GM10266 (cell line): ENCODE results near the gene PCP4.

Source experiments
- DNase-seq: peaks from one replicate; pipeline ENCODE4 v3.0.0; 2012; ENCODE audit errors: extremely low spot score
- TF ChIP-seq, protein P1 (sequence below): IDR thresholded peaks from 2 replicates; pipeline ENCODE4 v1.5.1; 2012; ENCODE audit warnings: mild to moderate bottlenecking, low read depth; ENCODE audit not compliant: control insufficient read depth, insufficient read depth; ENCODE audit errors: missing control alignments

The PCP4 gene

GRCh38 chr21:39842741-39843459 is 24.3 kb upstream of the PCP4 start:
- TF ChIP-seq, protein P1, sequence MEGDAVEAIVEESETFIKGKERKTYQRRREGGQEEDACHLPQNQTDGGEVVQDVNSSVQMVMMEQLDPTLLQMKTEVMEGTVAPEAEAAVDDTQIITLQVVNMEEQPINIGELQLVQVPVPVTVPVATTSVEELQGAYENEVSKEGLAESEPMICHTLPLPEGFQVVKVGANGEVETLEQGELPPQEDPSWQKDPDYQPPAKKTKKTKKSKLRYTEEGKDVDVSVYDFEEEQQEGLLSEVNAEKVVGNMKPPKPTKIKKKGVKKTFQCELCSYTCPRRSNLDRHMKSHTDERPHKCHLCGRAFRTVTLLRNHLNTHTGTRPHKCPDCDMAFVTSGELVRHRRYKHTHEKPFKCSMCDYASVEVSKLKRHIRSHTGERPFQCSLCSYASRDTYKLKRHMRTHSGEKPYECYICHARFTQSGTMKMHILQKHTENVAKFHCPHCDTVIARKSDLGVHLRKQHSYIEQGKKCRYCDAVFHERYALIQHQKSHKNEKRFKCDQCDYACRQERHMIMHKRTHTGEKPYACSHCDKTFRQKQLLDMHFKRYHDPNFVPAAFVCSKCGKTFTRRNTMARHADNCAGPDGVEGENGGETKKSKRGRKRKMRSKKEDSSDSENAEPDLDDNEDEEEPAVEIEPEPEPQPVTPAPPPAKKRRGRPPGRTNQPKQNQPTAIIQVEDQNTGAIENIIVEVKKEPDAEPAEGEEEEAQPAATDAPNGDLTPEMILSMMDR: no peak
- no peak for DNase-seq

- no peak for DNase-seq
- TF ChIP-seq, protein P1: no peak
Observed at GRCh38 chr21:39843483-39843882, 23.8 kb upstream of the PCP4 start.

DNA sequence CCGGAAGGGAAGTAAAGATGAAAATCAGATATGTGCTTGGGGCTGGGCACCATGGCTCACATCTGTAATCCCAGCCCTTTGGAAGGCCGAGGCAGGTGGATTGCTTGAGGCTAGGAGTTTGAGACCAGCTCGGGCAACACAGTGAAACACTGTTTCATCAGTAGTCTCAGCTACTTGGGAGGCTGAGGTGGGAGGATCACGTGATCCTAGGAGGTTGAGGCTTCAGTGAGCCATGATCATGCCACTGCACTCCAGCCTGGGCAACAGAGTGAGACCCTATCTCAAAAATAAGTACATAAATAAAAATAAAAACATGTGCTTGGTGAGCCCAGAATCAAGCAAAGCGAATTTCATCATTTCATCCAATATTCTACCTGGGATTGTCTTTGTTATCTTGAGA is 23.3 kb upstream of the PCP4 start:
- TF ChIP-seq, protein P1: no peak
- DNase-seq: no peak

- no peak for DNase-seq
- TF ChIP-seq, protein P1: no peak
Observed at GRCh38 chr21:39845571-39846130, 21.6 kb upstream of the PCP4 start.

DNA sequence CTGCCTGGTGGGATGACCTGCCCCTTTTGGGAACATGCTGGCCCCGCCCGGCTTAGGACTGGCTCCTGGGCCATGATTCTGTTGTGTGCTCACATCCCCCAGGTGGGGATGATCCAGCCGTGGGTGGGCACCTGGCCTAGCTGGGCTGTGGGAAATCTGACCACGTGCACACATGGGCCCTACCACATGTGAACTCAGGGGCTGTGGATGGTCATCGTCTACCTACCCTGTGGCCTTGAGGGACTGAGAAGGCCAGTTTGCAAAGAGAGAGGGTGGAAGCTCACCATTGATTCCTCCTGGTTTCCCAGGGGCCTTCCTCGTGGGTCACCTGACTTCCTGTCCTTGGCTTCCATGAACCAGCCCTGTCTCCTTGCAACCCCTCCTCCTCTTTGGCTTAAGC is 19.4 kb upstream of the PCP4 start:
- TF ChIP-seq, protein P1: no peak
- DNase-seq: no peak

- TF ChIP-seq, protein P1: no peak
- DNase-seq: no peak
Observed at GRCh38 chr21:39849014-39849655, 18.1 kb upstream of the PCP4 start.

DNA sequence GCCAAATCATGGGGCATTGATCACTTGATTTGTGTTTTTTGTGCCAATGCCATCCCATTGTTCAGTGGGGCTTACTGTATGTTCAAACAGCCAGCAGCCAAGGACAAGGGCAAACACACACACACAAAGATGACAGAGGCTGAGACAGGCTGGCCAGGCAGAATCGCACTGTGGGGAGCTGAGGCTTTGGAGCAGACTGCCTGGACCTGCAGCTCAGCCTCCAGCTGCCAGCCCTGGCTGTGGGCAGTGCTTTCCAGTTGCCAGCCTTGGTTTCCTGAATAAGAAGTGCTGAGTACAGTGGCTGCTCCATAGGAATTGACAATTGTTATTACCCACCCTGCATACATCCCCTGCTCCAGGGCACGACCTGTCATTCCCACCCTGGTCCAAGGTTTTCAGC is 16.9 kb upstream of the PCP4 start:
- TF ChIP-seq, protein P1: no peak
- DNase-seq: no peak
